EL (cell line): Measurements from ENCODE around the gene SMAD7.

ENCODE experiments used
- DNase-seq: peaks from one replicate; pipeline ENCODE4 v3.0.0-alpha.2; 2016

SMAD7 gene

DNA sequence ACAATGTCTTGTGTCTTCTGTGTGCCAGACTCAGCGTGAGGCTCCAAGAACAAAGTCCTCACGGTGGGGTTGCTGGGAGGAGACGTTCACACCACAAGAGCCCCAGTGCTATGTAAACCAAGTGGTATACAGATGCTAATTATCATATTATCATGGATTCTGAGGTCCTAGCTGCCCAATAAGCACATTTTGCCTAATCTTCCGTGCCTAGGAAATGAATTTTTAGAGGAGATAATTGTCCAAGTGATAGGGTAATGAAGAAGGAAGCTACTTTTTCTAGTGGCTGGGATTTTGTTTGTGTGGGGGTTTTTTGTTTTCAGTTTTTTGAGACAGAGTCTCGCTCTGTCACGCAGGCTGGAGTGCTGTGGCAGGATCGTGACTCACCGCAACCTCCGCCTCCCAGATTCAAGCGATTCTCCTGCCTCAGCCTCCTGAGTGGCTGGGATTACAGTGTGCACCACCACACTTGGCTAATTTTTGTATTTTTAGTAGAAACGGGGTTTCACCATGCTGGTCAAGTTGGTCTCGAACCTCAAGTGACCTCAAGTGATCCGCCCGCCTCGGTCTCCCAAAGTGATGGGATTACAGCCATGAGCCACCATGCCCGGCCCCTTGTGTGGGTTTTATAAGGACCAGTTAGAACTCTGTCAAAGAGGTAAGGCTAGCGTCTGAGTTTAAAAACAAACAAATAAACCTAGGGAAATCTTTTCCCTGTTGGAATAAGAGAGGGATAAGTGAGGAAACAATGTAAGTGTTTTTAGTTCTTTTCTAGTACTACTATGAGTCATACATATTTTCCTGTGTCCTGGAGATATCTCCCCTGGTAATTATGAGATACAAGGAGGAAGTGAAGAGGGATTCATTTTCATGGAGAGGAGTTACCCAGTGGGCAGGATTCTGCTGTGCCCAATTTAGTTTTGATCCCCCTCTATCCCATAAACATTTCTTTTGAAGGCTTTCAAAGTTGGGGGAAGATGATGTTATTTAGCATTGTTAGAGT is 9.5 kb upstream of the SMAD7 start:
- DNase-seq: peak; percentile 66

DNA sequence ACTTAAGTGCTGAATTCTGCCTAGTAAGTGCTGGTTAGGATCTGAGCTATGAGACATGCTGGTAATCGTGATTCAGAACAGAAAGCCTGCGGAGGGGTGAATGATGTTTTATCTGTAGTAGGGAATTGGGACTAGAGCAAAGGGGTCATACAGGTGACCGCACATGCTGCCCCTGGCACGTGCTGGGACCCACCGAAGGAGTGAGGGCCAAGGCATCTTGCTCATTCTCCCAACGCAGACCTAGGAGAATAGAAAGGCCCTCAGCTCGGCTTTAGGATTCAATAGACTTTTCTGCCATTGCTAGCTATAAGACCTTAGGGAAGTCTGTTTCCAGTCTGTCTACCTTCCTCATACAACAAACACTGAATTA is 8.8 kb upstream of the SMAD7 start:
- no peak for DNase-seq

DNA sequence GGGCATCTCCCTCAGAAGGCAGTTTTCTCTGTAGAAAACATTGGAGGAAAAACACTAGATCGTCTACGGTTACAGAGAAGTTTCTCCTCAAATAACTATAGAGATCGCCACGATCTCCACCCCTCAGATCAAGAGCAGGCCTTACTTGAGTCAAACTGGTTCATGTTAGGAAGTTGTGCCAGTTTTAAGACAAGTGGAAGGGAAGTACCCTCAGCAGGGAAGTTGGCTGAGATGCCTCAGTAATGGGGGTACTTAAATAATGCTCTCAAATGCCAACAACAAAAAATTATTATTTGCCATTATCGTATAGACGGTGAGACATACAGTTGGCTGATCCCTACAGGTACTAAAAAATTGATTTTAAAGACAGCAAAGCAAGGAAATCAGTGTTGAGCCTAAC is 8.2 kb upstream of the SMAD7 start:
- no peak for DNase-seq

DNA sequence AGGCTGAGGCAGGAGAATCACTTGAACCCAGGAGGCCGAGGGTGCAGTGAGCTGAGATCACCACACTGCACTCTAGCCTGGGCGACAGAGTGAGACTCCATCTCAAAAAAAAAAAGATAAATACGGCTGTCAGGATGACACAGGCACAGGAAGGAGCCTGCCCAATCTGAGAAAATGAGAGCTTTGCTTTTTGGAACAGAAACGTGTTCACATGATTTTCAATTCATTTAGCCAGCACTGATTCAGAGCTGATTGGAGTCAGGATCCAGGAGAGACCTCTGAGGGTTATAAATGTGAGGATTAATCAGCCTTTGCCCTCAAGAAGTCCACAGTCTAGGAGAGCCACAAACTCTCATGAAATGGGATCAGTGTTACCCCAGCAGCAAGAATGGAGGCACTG is 6.9 kb upstream of the SMAD7 start:
- DNase-seq: no peak

DNA sequence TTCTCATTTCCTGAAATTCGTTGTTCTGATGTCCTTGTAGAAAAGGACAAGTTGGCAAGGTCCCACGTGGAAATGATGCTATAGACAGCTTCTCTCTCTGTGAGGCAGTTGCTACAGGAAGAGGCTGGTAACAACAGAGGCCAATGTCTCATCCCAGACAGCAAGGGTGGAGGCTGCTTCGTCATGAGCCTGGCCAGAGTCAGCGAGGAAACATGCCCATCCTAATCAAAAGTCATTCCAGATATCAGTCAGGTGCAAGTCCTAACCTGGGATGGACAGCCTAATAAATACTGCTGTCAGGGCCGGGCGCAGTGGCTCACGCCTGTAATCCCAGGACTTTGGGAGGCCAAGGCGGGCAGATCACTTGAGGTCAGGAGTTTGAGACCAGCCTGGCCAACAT is 6.4 kb upstream of the SMAD7 start:
- peak; percentile 38 for DNase-seq

DNA sequence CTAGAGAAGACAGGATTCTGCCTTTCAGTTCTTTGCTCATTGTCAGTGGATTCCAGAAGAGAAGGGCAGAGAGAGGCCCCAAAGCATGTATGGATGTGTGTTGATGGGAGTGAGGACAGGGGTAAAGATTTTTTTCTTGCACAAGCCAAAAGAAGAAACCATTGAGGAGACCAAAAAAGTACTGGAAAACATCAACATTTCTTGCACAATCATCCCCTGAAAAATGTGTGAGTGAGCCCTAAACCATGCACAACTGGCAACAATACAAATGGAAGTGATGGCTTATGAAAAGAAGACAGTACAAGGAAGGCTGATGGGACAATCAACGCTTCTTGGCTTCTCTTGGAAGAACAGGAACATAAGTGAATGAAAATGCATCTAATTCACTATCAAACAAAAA is 5.6 kb upstream of the SMAD7 start:
- DNase-seq: peak; percentile 73

DNA sequence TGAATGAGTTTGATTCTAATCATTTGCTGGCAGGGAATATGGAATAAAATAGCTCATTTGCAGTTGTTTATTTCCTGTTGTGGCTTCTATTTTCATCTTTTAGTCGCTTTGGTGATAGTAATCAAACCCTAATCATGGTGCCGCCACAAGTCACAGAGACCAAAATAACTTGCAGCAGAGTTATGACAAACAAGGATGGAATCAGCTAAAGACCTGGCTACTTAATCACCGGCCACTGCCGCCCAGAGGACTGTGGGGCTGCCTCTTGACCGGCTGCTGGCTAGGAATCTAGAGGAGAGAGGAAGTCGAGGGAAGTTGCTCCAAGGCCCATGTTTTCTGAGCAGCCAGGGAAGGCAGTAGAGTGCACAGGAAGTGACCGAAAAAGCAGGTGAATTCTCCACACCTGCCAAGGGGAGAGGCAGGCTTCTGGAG is 5.1 kb upstream of the SMAD7 start:
- peak; percentile 89 for DNase-seq

DNA sequence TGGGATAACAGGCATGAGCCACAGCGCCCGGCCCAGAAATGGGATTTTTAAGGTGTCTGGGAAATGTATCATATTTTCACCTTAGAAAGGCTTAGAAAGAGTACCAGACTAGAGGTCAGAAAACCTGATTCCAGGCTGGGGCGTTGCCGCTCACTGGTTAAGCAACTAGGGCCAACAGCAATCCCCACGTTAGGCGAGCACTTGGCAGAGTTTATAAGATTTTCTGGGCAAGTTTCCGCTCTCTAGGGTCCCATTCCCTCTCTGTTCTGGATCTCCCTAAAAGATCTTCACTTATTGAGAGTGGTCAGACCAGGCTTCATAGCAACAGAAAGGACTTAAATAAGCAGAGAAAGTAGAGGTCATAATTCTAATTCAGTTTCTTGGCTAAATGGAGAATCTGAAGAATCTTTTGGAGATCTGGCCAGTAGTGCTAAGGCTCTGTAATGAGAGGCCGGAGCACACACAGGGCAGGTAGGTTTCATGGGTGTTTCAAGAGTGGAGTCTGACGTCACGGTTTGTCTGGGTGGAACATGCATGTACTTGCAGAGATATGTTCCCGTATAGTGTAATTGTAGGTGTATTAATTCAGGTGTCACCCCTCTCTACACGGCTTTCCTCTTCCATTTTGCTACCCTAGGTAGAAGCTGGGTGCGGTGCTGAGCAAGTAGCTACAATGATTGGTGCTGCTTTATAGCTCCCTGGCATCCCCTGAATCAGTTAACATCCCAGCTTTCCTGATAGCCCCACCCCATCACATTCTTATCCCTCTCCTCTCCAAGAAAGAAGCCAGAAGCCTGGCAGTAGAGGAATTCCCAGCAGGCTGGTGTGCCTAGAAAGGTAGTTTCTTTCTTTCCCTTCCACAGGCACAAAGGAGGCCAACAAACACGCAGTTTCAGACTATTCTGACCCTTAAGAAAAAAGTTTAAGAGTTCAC is 4.4 kb upstream of the SMAD7 start:
- no peak for DNase-seq

DNA sequence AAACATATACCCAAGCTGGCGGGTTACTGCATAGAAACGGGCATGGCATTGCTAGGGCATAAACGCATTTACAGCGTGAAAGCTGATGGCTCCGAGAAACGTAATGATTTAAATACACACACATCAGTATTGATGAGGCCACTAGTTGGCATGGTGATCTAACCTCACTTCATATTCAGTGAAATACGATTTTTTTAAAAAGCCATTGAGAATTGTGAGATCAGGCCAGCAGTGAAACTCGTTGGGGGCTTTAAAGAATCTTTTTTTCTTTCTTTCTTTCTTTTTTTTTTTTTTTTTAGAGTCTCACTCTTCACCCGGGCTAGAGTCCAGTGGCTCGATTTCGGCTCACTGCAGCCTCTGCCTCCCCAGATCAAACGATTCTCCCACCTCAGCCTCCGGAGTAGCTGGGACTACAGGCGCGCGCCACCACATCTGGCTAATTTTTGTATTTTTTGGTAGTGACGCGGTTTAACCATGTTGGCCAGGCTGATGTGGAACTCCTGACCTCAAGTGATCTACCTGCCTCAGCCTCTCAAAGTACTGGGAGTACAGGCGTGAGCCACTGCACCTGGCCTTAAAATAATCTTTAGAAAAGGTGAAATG is 2.4 kb upstream of the SMAD7 start:
- DNase-seq: no peak

DNA sequence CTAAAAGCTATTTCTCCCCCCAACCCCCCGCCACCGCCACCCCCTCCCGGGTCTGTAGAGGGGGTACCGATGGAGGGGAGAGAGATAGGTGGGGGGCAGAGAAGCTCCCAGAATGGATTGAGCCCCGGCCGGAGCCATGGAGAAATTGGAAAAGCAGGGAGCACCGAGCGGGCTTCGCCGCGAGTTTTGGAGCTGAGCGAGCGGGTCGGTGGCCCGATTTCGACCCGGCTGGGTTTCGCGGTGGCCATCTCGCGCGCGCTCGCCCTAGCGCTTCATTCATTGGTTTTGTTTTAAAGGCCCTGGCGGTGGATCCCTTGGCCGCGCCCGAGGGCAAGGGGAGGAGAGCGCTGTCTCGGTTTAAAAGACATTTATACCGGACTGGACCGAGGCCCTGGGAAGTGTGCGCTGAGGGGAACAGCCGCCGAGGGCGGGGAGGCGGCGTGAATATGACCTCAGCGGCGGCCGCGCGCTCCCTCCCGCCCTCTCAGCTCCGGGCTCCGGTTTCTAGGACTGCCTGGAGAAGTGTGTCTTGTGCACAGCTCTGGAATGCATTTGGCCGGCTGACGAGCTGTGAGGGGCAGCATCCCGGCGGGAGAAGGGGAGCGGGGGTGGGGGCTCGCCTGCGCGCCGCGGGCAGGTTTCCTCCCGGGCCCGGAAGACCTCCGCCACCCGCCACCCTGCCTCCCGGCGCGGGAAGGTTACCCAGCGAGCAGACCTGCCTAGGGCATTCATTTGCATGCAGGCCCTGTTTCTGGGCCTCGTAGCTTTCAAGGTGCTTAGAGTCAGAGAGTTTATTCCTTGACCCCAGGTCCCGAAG is 1.7 kb upstream of the SMAD7 start:
- peak; percentile 88 for DNase-seq

DNA sequence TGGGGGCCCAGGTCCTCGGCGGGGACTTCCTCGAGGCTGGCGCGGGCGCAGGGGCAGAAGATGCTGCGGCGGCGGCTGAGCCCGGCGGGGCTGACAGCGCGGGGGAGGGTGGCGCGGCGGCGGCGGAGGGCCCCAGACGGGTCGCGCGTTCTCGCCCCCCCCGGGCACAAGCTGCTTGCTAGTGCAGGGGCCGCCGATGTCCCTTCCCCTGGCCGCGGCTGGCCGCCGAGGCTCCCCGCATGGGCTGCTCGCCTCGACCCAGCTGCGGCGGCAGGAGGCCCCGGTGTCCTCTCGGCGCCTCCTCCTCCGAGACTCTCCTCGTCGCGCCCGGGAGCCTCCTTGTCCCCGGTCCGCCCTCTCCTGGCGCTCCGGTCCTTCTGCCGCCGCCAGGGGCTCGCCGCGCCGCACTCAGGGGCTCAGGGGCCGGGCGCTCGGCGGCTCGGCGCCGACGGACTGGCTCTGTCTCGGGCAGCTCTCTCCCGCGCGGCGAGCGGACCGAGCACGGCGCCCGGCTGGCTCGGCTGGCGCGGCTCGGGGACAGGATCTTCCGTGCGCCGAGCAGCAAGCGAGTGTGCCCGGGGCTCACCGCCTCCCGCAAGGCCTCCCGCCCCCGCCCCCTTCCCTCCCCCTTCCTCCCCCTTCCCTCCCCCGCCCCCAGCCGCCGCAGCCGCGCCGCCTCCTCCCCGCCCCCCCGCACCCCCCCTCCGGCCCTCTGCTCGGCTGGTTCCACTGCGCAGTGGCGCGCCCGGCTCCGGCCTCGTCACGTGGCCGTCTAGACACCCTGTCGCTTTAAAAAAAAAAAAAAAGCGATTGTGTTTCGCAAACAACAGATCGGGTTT is 902 bp upstream of the SMAD7 start:
- peak; percentile 87 for DNase-seq

DNA sequence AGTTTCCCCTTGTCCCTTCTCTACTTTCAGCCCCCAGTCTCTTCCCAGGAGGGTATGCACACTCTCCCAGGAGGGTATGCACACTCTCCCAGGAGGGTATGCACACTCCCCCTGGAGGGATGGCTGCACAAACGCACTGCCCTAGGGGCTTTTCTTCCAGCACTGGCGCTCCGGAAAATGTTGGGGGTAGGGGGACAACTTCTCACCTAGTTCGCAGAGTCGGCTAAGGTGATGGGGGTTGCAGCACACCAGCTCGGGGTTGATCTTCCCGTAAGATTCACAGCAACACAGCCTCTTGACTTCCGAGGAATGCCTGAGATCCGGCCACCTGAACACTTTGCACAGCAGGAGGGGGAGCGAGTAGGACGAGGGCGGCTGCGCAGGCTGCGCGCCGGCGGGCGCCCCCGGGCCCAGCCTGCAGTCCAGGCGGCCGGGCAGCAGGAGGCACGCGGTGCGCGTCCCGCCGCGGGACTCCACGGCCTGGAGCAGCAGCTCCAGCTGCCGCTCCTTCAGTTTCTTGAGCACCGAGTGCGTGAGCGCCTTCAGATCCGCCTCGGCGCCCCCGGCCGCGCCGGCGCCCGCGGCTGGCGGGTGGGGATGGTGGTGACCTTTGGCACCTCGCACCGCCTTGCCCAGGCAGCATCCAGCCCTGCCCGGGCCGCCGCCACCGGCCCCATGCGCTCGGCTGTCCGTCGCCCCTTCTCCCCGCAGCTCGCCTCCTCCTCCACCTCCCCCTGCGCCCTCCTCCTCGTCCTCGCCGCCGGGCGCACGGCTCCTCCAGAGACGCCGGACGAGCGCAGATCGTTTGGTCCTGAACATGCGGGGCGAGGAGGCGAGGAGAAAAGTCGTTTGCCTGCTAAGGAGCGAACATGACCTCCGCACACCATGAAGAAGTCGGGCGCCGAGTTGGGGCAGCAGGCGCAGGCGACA is 894 bp downstream of the SMAD7 start:
- peak; percentile 67 for DNase-seq

DNA sequence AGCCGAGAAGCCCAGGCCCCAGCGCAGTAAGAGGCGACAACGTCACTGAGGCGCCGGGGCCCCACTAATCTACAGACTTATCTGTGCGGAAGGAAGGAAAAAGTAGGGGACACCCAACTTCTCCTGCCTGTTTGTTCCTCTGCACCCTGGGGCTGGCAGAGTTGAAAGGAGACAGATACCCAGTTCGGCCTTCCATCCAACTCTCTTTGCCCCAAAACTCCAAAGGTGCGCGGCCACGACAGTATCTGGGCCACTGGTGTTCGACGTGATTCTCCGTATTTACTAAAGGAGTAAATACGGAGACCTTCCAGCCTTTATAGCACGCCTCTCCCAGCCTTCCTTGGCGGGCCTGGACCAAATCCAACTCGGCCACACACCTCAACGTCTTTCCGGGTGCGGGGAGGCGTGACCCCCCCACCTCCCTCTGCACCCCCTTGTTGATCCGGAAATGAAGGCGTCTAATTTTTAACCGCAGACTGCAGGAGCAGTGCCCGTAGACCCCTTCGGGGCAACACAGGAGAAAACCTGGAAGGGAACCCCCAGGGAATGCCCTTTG is 1.6 kb downstream of the SMAD7 start:
- DNase-seq: peak; percentile 47

DNA sequence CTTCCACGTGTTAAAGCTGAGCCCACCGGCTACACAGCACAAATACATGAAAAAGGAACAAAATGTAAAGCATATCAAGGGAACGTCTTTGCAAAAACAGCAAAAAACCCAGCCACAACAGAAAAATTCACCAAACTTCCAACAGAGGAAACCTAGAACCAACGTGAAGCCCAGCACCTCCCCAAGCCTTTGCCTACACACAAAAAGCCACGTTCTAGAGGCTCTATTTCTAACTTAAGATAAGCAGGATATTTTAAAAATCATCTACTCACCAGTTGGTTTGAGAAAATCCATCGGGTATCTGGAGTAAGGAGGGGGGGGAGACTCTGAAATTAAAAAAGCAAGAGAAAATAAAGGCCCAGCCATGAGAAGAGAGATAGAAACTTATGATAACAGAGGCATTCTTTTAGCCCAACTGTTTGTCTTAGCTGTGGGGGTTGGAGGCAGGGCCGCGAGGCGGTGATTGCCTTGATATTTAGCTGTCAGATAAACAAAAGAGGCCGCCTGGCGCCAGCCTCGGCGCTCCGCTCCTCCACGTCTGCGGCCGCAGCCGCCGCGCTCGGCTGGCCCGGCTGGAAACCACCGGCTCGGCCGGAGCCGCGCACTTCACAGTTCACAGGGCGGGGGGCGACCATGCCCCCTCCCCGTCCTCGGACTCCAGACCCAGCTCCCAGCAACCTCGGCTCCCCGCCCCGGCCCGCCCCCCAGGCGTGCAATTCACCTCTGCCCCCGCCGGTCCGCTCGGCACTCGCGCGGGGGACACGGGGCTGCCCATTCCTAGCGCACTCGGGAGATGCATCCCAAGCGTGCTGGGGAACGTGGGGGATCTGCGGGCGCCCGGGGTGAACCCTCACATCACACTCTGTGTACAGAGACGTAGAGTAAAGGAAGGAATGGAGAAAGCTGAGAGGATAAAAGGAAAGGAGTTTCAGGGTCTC is 2.4 kb downstream of the SMAD7 start:
- peak; percentile 80 for DNase-seq

DNA sequence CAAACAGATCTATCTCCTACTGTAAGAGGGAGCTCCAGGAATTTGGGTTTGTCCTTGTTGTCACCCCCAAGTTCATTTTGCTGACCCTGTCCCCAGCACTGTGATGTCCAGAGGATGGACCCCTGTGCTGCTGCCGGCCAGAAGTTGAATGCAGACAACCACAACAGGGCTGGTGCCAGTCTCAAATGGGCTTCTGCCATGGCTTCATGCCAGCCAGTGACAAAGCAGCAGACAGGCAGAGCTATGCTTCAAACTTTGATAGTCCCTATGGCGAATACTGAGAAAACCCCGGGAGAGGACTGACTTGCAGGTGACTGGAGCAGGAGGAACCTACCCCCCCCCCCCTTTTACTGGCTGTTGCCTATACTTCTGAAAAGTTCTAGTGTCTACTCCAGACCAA is 3.2 kb downstream of the SMAD7 start:
- DNase-seq: peak; percentile 45

DNA sequence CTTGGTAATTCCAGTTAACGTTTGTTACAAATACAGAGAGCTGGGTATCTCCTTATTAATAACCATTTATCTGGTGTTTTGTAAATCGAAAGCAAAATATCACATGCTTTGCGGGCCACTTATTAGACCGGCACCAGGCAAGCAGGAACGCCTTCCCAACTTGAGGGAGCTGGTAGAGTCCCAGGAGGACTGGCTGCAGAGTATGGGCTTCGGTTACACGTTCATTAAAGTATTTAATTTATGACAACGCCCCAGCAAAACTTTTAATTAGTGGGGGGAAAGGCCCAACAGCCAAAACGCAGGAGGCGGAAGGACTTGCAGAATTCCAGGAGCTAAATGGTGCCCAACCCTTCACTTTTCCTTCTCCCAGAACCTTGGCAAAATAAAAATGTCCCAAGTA is 3.7 kb downstream of the SMAD7 start:
- DNase-seq: no peak

DNA sequence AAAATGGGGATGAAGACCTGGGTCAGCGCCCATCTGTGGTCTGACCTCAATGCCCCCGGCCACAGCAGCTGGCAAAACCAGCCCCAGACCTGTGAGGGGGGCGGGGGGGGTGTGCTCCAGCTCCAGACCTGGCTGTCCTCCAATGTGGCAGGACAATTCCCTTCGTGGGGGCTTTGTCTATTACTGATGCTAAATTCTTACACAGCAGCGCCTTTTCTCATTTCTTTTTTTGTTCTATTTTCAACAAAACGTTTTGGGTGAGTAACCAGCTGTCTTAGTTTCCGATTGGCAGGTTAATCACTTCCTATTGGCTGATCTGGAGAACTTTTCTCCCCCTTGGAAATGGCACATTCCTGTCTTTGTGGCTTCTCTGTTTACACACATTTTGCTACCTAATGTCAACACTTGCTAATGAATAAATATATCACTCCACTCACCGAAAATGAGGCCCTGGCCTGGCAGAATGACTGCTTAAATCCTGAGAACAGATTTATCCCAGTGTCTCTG is 4.4 kb downstream of the SMAD7 start:
- peak; percentile 74 for DNase-seq

DNA sequence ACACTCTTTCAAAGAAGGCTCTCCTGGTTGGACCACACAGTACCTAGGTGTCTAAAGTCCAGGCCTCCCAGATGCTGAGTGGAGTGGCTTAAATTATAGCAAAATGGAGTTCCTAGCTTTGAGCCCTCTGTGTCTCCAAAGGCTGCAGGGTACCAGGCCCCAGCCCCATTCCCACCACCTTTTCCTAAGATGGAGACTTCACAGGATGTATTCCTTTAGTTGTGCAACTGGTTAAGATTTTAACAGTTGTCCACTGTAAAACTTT is 4.9 kb downstream of the SMAD7 start:
- DNase-seq: no peak

DNA sequence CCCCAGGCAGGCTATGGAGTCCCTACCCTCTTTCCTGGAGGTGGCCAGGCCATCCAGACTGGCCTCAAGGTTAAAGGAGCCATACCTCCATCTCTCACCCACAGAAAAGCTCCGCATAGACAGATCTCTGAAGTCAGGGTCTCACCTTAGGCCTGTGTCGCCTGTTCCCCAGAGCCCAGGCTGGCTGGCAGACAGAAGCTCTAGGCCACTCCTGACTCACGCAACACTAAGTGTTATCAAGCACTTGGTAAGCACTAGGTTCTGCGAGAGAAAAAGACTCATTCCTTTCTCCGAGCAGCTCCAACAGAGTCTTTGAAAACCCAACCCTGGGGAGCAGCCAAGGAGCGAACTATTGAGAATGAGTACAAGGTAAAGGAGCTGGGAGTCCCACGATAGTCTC is 6.1 kb downstream of the SMAD7 start:
- DNase-seq: no peak
